ENCODE results near the gene TNIK. TPM values are rescaled to one million over a fixed set of nuclear protein-coding genes. Genes with fewer than 3 reads are reported as not detected.
A peak's percentile ranks its signal among the peaks of the same experiment; 100 is the strongest.

Gene TNIK
- total RNA-seq, 1 experiment from 2014 or later = 7.0 TPM

GRCh38 chr3:171295484-171296373 lies 164.5 kb downstream of the TNIK start:
- Histone ChIP-seq H2AFZ (ENCODE audit: low read length) (no peak overlapping the region), H3K36me3 (ENCODE audit: low read depth, low read length) (no peaks in the 10 kb centered on the region), H3K9me2 (replicated peaks; ENCODE audit: low read length) (0 out of 2 replicates have a peak, but pooled peaks cover 3% of the 10 kb centered on the region), H3K79me2 (ENCODE audit: low read length) (no peaks in the 10 kb centered on the region), H3K27ac (ENCODE audit: low read length) (no peak overlapping the region), H3F3A (ENCODE audit: low read length, unreplicated experiment) (no peaks in the 10 kb centered on the region), H3K4me3 (ENCODE audit: low read length) (no peak overlapping the region), H3K9ac (ENCODE audit: low read length) (no peak overlapping the region), H3K4me2 (ENCODE audit: low read length) (no peak overlapping the region), H4K20me1 (ENCODE audit: low read length) (no peaks in the 10 kb centered on the region), H3K9me3 (ENCODE audit: low read length) (no peaks in the 10 kb centered on the region), H3K27me3 (ENCODE audit: low read length) (no peaks in the 10 kb centered on the region), H3K4me1 (ENCODE audit: insufficient read depth, low read length) (no peaks in the 10 kb centered on the region)
- BruUV-seq (replicated peaks) = no TSS peak
- POLR2A ChIA-PET (ENCODE audit: unreplicated experiment) = no interaction called here
- ATAC-seq = no peak
- no peak for DNase-seq
- TF ChIP-seq EZH2phosphoT487 (IDR thresholded peaks at IDR 0.05; ENCODE audit: borderline replicate concordance, low read length) (no peak), EZH2 (IDR thresholded peaks at IDR 0.05; ENCODE audit: low read length, unreplicated experiment) (no peak), CTCF (conservative IDR thresholded peaks at IDR 0.05; ENCODE audit: low read depth, low read length) (no peak)
- intact Hi-C loops (cut with micrococcal nuclease) = no loop called here
- CTCF ChIA-PET = no interaction called here

GRCh38 chr3:171293142-171293782 lies 166.9 kb downstream of the TNIK start:
- Histone ChIP-seq H3K4me1 (ENCODE audit: insufficient read depth, low read length) (no peaks in the 10 kb centered on the region), H2AFZ (ENCODE audit: low read length) (no peak overlapping the region), H4K20me1 (ENCODE audit: low read length) (no peaks in the 10 kb centered on the region), H3K36me3 (ENCODE audit: low read depth, low read length) (no peaks in the 10 kb centered on the region), H3F3A (ENCODE audit: low read length, unreplicated experiment) (no peaks in the 10 kb centered on the region), H3K4me3 (ENCODE audit: low read length) (no peak overlapping the region), H3K9me2 (replicated peaks; ENCODE audit: low read length) (no peaks in the 10 kb centered on the region), H3K9me3 (ENCODE audit: low read length) (no peaks in the 10 kb centered on the region), H3K27ac (ENCODE audit: low read length) (no peak overlapping the region), H3K27me3 (ENCODE audit: low read length) (no peaks in the 10 kb centered on the region), H3K79me2 (ENCODE audit: low read length) (no peaks in the 10 kb centered on the region), H3K4me2 (ENCODE audit: low read length) (no peak overlapping the region), H3K9ac (ENCODE audit: low read length) (no peak overlapping the region)
- ChIA-PET POLR2A (ENCODE audit: unreplicated experiment) (no interaction called here), CTCF (no interaction called here)
- intact Hi-C loops (cut with micrococcal nuclease) = no loop called here
- DNase-seq (no peak), ATAC-seq (no peak)
- TF ChIP-seq EZH2 (IDR thresholded peaks at IDR 0.05; ENCODE audit: low read length, unreplicated experiment) (no peak), EZH2phosphoT487 (IDR thresholded peaks at IDR 0.05; ENCODE audit: borderline replicate concordance, low read length) (no peak), CTCF (conservative IDR thresholded peaks at IDR 0.05; ENCODE audit: low read depth, low read length) (no peak)
- no TSS peak for BruUV-seq (replicated peaks)

- no peak overlapping the region for H3K27ac ChIP-seq (ENCODE audit: low read length)
These were observed 169.5 kb downstream of the TNIK start for GRCh38 chr3:171290680-171291079.

More at GRCh38 chr3:171290680-171291079, 169.5 kb downstream of the TNIK start:
- H3K4me1 ChIP-seq (ENCODE audit: insufficient read depth, low read length) = no peaks in the 10 kb centered on the region
- no peaks in the 10 kb centered on the region for H3K36me3 ChIP-seq (ENCODE audit: low read depth, low read length)
- no peak for TF ChIP-seq CTCF (conservative IDR thresholded peaks at IDR 0.05; ENCODE audit: low read depth, low read length)
- no peak for TF ChIP-seq EZH2 (IDR thresholded peaks at IDR 0.05; ENCODE audit: low read length, unreplicated experiment)
- no peak for TF ChIP-seq EZH2phosphoT487 (IDR thresholded peaks at IDR 0.05; ENCODE audit: borderline replicate concordance, low read length)
- CTCF ChIA-PET = no interaction called here
- intact Hi-C loops (cut with micrococcal nuclease) = no loop called here
- ATAC-seq = peak; percentile 75
- H3F3A ChIP-seq (ENCODE audit: low read length, unreplicated experiment) = no peaks in the 10 kb centered on the region
- H2AFZ ChIP-seq (ENCODE audit: low read length) = no peak overlapping the region
- BruUV-seq (replicated peaks) = no TSS peak
- H3K27me3 ChIP-seq (ENCODE audit: low read length) = no peaks in the 10 kb centered on the region
- no peaks in the 10 kb centered on the region for H3K79me2 ChIP-seq (ENCODE audit: low read length)
- no peak overlapping the region for H3K4me3 ChIP-seq (ENCODE audit: low read length)
- H3K9me3 ChIP-seq (ENCODE audit: low read length) = no peaks in the 10 kb centered on the region
- no peak overlapping the region for H3K4me2 ChIP-seq (ENCODE audit: low read length)
- no peak overlapping the region for H3K9ac ChIP-seq (ENCODE audit: low read length)
- no peaks in the 10 kb centered on the region for H3K9me2 ChIP-seq (replicated peaks; ENCODE audit: low read length)
- peak; percentile 19 for DNase-seq
- H4K20me1 ChIP-seq (ENCODE audit: low read length) = no peaks in the 10 kb centered on the region
- POLR2A ChIA-PET (ENCODE audit: unreplicated experiment) = no interaction called here
